ENCODE results near the gene FRYL.

DNA sequence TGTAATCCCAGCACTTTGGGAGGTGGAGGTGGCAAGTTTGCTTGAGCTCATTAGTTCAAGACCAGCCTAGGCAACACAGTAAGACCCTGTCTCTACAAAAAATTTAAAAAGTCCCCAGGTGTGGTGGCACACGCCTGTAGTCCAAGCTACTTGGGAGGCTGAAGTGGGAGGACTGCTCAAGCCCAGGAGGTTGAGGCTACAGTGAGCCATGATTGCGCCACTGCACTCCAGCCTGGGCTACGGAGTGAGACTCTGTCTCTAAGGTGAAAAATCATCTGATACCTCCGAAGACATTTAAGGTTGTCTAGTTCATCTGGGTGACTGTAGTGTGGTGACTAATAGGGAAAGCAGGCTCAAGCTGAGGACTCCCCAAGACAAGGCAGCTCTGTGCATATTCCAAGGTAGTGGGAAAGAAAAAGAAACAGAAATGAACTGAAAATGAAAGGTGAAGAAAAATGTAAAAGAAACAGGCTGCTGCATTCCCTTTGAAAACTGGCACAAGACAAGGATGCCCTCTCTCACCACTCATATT, 23.3 kb downstream of the FRYL start:
- TF ChIP-seq, protein P1, sequence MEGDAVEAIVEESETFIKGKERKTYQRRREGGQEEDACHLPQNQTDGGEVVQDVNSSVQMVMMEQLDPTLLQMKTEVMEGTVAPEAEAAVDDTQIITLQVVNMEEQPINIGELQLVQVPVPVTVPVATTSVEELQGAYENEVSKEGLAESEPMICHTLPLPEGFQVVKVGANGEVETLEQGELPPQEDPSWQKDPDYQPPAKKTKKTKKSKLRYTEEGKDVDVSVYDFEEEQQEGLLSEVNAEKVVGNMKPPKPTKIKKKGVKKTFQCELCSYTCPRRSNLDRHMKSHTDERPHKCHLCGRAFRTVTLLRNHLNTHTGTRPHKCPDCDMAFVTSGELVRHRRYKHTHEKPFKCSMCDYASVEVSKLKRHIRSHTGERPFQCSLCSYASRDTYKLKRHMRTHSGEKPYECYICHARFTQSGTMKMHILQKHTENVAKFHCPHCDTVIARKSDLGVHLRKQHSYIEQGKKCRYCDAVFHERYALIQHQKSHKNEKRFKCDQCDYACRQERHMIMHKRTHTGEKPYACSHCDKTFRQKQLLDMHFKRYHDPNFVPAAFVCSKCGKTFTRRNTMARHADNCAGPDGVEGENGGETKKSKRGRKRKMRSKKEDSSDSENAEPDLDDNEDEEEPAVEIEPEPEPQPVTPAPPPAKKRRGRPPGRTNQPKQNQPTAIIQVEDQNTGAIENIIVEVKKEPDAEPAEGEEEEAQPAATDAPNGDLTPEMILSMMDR (IDR thresholded peaks at IDR 0.05) = no peak
- no peak for TF ChIP-seq POLR2A (IDR thresholded peaks at IDR 0.05)

Measured in right lobe of liver (tissue), 4 donors.